Superior temporal gyrus (tissue), 1 donor: ENCODE results near the gene PLXNA4.

Experiments
- DNase-seq: peaks from one replicate; pipeline ENCODE4 v3.0.0-alpha.2; 2016; ENCODE audit errors: extremely low spot score

The PLXNA4 gene

GRCh38 chr7:132353936-132354335 lies 222.3 kb downstream of the PLXNA4 start:
- DNase-seq: no peak

GRCh38 chr7:132352800-132353199 lies 223.5 kb downstream of the PLXNA4 start:
- DNase-seq: no peak

- no peak for DNase-seq
Measured at GRCh38 chr7:132351954-132352499, 224.2 kb downstream of the PLXNA4 start.

- DNase-seq: no peak
Measured at GRCh38 chr7:132350741-132351140, 225.5 kb downstream of the PLXNA4 start.

GRCh38 chr7:132349075-132349474 lies 227.2 kb downstream of the PLXNA4 start:
- DNase-seq: no peak

- DNase-seq: no peak
Measured at GRCh38 chr7:132348341-132348740, 227.9 kb downstream of the PLXNA4 start.

- no peak for DNase-seq
Measured at GRCh38 chr7:132347858-132348257, 228.4 kb downstream of the PLXNA4 start.

- no peak for DNase-seq
Measured at GRCh38 chr7:132347123-132347522, 229.1 kb downstream of the PLXNA4 start.

- DNase-seq: no peak
Measured at GRCh38 chr7:132345543-132346129, 230.6 kb downstream of the PLXNA4 start.

GRCh38 chr7:132345030-132345429 lies 231.2 kb downstream of the PLXNA4 start:
- DNase-seq: no peak

GRCh38 chr7:132343199-132343598 lies 233.1 kb downstream of the PLXNA4 start:
- DNase-seq: no peak

- DNase-seq: no peak
Measured at GRCh38 chr7:132337450-132338080, 238.7 kb downstream of the PLXNA4 start.

GRCh38 chr7:132336797-132337196 lies 239.5 kb downstream of the PLXNA4 start:
- DNase-seq: no peak

- DNase-seq: no peak
Measured at GRCh38 chr7:132333301-132333700, 243.0 kb downstream of the PLXNA4 start.

GRCh38 chr7:132328760-132329159 lies 247.5 kb downstream of the PLXNA4 start:
- DNase-seq: no peak

GRCh38 chr7:132328047-132328620 lies 248.1 kb downstream of the PLXNA4 start:
- no peak for DNase-seq

- no peak for DNase-seq
Measured at GRCh38 chr7:132326878-132327589, 249.2 kb downstream of the PLXNA4 start.

- DNase-seq: no peak
Measured at GRCh38 chr7:132322970-132323369, 253.3 kb downstream of the PLXNA4 start.

GRCh38 chr7:132321387-132321786 lies 254.9 kb downstream of the PLXNA4 start:
- DNase-seq: no peak

- DNase-seq: no peak
Measured at GRCh38 chr7:132319481-132319880, 256.8 kb downstream of the PLXNA4 start.

- DNase-seq: peak; percentile 92
Measured at GRCh38 chr7:132318352-132319318, 257.6 kb downstream of the PLXNA4 start.
